ENCODE measurements around the gene BOC. TPM values are rescaled to one million over a fixed set of nuclear protein-coding genes. Genes with fewer than 3 reads are reported as not detected.

Gene BOC
- total and polyA plus RNA-seq, 8 donors, result 4.9 to 19.5 (median 9.9) TPM

- intact Hi-C loops (cut with DNase I), result no loop called here
Measured at GRCh38 chr3:113271594-113272384, 60.4 kb downstream of the BOC start.

GRCh38 chr3:113272385-113272779, 61.0 kb downstream of the BOC start:
- DNase-seq (no peak), ATAC-seq (no peak), FAIRE-seq (no peak)
- intact Hi-C loops (cut with DNase I), result no loop called here
- WGBS, 2 donors, result 96 to 98% methylated on average over 13 of the region's 13 CpGs
- Histone ChIP-seq H3K4me3 (no peak overlapping the region), H3K4me1 (peaks cover 22 to 61% (median 43%) of the 10 kb centered on the region in 3 donors), H3K27me3 (no peaks in the 10 kb centered on the region), H3K36me3 (no peaks in the 10 kb centered on the region), H3K9me3 (no peaks in the 10 kb centered on the region), H3K27ac (no peak overlapping the region)
- no peak for TF ChIP-seq CTCF (IDR thresholded peaks at IDR 0.05)

More at GRCh38 chr3:113271594-113272384, 60.4 kb downstream of the BOC start:
- Histone ChIP-seq H3K27me3 (no peaks in the 10 kb centered on the region), H3K27ac (peak overlapping the region in 2 of 4 donors; percentile 60 to 65), H3K9me3 (no peaks in the 10 kb centered on the region), H3K36me3 (no peaks in the 10 kb centered on the region), H3K4me3 (no peak overlapping the region), H3K4me1 (peaks cover 19 to 58% (median 38%) of the 10 kb centered on the region in 3 donors)
- 64% methylated on average over 9 of the region's 9 CpGs for WGBS, 2 donors
- no peak for TF ChIP-seq CTCF (IDR thresholded peaks at IDR 0.05)
- peak in 1 of 6 donors; percentile 43 for DNase-seq
- peak in 3 of 4 donors; percentile 12 to 51 (median 44) for ATAC-seq
- FAIRE-seq, result no peak

- H3K36me3 ChIP-seq, result no peaks in the 10 kb centered on the region
- 96% methylated on average over 15 of the region's 15 CpGs for WGBS, 2 donors
- H3K4me1 ChIP-seq, result peaks cover 22 to 61% (median 43%) of the 10 kb centered on the region in 3 donors
- H3K9me3 ChIP-seq, result no peaks in the 10 kb centered on the region
- ATAC-seq (no peak), FAIRE-seq (no peak), DNase-seq (no peak)
- H3K27ac ChIP-seq, result no peak overlapping the region
- H3K4me3 ChIP-seq, result no peak overlapping the region
- no peak for TF ChIP-seq CTCF (IDR thresholded peaks at IDR 0.05)
- no peaks in the 10 kb centered on the region for H3K27me3 ChIP-seq
- intact Hi-C loops (cut with DNase I), result no loop called here
Measured at GRCh38 chr3:113273011-113273410, 61.7 kb downstream of the BOC start.

GRCh38 chr3:113273604-113274378, 62.4 kb downstream of the BOC start:
- H3K27ac ChIP-seq, result peak overlapping the region in 3 of 4 donors; percentile 36 to 76 (median 70)
- no peaks in the 10 kb centered on the region for H3K27me3 ChIP-seq
- H3K36me3 ChIP-seq, result no peaks in the 10 kb centered on the region
- 89 to 91% methylated on average over 13 of the region's 13 CpGs for WGBS, 2 donors
- H3K9me3 ChIP-seq, result no peaks in the 10 kb centered on the region
- no peak overlapping the region for H3K4me3 ChIP-seq
- DNase-seq, result no peak
- FAIRE-seq, result no peak
- no peak for ATAC-seq
- no peak for TF ChIP-seq CTCF (IDR thresholded peaks at IDR 0.05)
- H3K4me1 ChIP-seq, result peaks cover 22 to 61% (median 43%) of the 10 kb centered on the region in 3 donors
- intact Hi-C loops (cut with DNase I), result no loop called here
